Naive thymus-derived CD4-positive, alpha-beta T cell (primary cell): ENCODE measurements around the gene LGR5. TPM values are rescaled to one million over a fixed set of nuclear protein-coding genes. Genes with fewer than 3 reads are reported as not detected.

Experiments
- ATAC-seq: fragments of 150-1000 bp; cut with Tn5 transposase; 2 replicates; pipeline ENCODE4 v1.10.0; 2021; ENCODE audit warnings: mild to moderate bottlenecking, moderate library complexity
- CTCF ChIA-PET: fragments of 350-600 bp; sonication (Branson Sonifier 250); formaldehyde crosslinking; loops from one replicate; lab custom pipeline; 2021; ENCODE audit warnings: antibody characterized with exemption; lab: Charles Lee
- POLR2A ChIA-PET: fragments of 350-600 bp; sonication (Branson Sonifier 250); formaldehyde crosslinking; loops from one replicate; lab custom pipeline; 2021; ENCODE audit warnings: antibody characterized with exemption, inconsistent platforms; lab: Charles Lee
- DNase-seq, 9 donors: peaks; one replicate each; pipeline versions ENCODE4 v3.0.0 to v3.0.0-alpha.2; 2020 to 2022; ENCODE audit warnings: mixed read lengths in 1 of 9
- H3K27ac ChIP-seq: one replicate; pipeline ENCODE4 v1.7.0; 2013; ENCODE audit warnings: mild to moderate bottlenecking, low read depth, low read length, moderate library complexity
- H3K27me3 ChIP-seq, 2 donors: one replicate each; pipeline ENCODE4 v1.7.0; 2013; ENCODE audit warnings: low read length in 2 of 2, mild to moderate bottlenecking in 2 of 2, moderate library complexity in 2 of 2; ENCODE audit not compliant: control insufficient read depth in 2 of 2, insufficient read depth in 2 of 2
- H3K36me3 ChIP-seq, 3 experiments: 1 replicate in 2 of 3; 2 replicates in 1 of 3; pipeline ENCODE4 v1.7.0; 2013; ENCODE audit warnings: low read length in 3 of 3, mild to moderate bottlenecking in 3 of 3, moderate library complexity in 1 of 3; ENCODE audit not compliant: insufficient read depth in 3 of 3, control insufficient read depth in 2 of 3
- H3K4me1 ChIP-seq, 2 donors: one replicate each; pipeline ENCODE4 v1.7.0; 2013; ENCODE audit warnings: low read length in 2 of 2, mild to moderate bottlenecking in 2 of 2, moderate library complexity in 1 of 2; ENCODE audit not compliant: control insufficient read depth in 2 of 2, insufficient read depth in 2 of 2
- H3K4me3 ChIP-seq: 2 replicates; pipeline ENCODE4 v1.7.0; 2013; ENCODE audit warnings: mild to moderate bottlenecking, low read length
- H3K9me3 ChIP-seq, 3 experiments: 1 replicate in 2 of 3; 2 replicates in 1 of 3; pipeline ENCODE4 v1.7.0; 2013; ENCODE audit warnings: low read length in 3 of 3; ENCODE audit not compliant: control insufficient read depth in 2 of 3
- H3K27ac Mint-ChIP-seq, 9 donors: one replicate each; pipeline ENCODE4 v1.8.0; 2020 to 2022; ENCODE audit warnings: mixed read lengths in 9 of 9, mild to moderate bottlenecking in 8 of 9, moderate library complexity in 5 of 9, inconsistent platforms in 2 of 9
- H3K27me3 Mint-ChIP-seq, 5 donors: one replicate each; pipeline ENCODE4 v1.8.0; 2021 to 2022; ENCODE audit warnings: mixed read lengths in 5 of 5, mild to moderate bottlenecking in 1 of 5
- H3K36me3 Mint-ChIP-seq, 5 donors: one replicate each; pipeline ENCODE4 v1.8.0; 2020 to 2022; ENCODE audit warnings: mixed read lengths in 5 of 5, mild to moderate bottlenecking in 3 of 5, inconsistent platforms in 1 of 5
- H3K4me1 Mint-ChIP-seq, 7 donors: one replicate each; pipeline ENCODE4 v1.8.0; 2020 to 2022; ENCODE audit warnings: mixed read lengths in 7 of 7, mild to moderate bottlenecking in 3 of 7, inconsistent platforms in 1 of 7
- H3K4me3 Mint-ChIP-seq, 10 donors: one replicate each; pipeline ENCODE4 v1.8.0; 2020 to 2022; ENCODE audit warnings: mild to moderate bottlenecking in 10 of 10, mixed read lengths in 10 of 10, moderate library complexity in 6 of 10, inconsistent platforms in 2 of 10
- H3K9me3 Mint-ChIP-seq, 11 donors: one replicate each; pipeline ENCODE4 v1.8.0; 2020 to 2022; ENCODE audit warnings: mixed read lengths in 11 of 11, mild to moderate bottlenecking in 4 of 11, inconsistent platforms in 1 of 11, moderate library complexity in 1 of 11
- intact Hi-C, 2 donors: fragments of 100-400 bp; cut with micrococcal nuclease; formaldehyde crosslinking; loops; one replicate each; pipeline ENCODE4 v1.15.1; 2023
- polyA plus RNA-seq, 2 donors: library from polyadenylated mRNA; unstranded; fragments of 300-500 nt; fragmentation: Illumina TruSeq; gene quantifications; one replicate each; pipeline ENCODE4 v1.2.3, GENCODE V29; 2021
- total RNA-seq, 6 experiments: library from RNA in 5 of 6; stranded (reverse) in 5 of 6; gene quantifications; 1 replicate in 5 of 6; 2 replicates in 1 of 6; pipeline ENCODE4 v1.2.3 and lab custom pipeline; 2021 to 2026

The LGR5 gene
- total and polyA plus RNA-seq, 7 experiments from 2014 or later: not detected

DNA sequence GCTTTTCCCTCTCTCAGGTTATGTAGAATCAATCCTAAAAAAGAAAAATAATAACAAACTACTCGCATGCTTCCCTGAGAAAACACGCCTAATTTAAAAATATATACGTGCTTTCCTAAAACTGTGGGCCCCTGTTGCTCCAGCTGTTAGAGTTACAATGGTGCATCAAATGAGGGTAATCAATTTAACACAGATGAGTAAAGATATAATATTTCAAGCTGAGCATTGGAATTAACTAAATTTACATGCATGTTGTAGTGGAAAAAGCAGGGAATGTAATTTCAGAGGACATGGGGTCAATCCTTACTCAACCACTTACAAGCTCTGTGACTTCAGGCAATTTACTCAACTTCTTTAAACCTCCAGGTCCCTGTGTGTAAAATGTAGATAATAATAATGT is 22.4 kb upstream of the LGR5 start:
- H3K4me1 ChIP-seq: no peaks in the 10 kb centered on the region
- ChIA-PET CTCF (interaction anchor here (0.8 to 4.3 kb wide), 3 partner anchors 9 to 330 kb away, joined by 4 to 70 read pairs (median 7); no protein-coding TSS in a partner anchor), POLR2A (no interaction called here)

GRCh38 chr12:71420775-71421406 is 18.7 kb upstream of the LGR5 start:
- H3K4me3 Mint-ChIP-seq: no peak overlapping the region
- Histone ChIP-seq H3K36me3 (no peaks in the 10 kb centered on the region), H3K27ac (no peak overlapping the region), H3K9me3 (no peaks in the 10 kb centered on the region), H3K4me1 (no peaks in the 10 kb centered on the region), H3K27me3 (peaks cover 0 to 4% of the 10 kb centered on the region in 2 donors), H3K4me3 (no peak overlapping the region)
- no peaks in the 10 kb centered on the region for H3K4me1 Mint-ChIP-seq
- H3K27me3 Mint-ChIP-seq: peaks cover 2 to 34% (median 13%) of the 10 kb centered on the region in 5 donors
- no peak overlapping the region for H3K27ac Mint-ChIP-seq
- ChIA-PET POLR2A (no interaction called here), CTCF (no interaction called here)
- no peak for DNase-seq
- H3K36me3 Mint-ChIP-seq: no peaks in the 10 kb centered on the region
- no peak for ATAC-seq
- intact Hi-C loops: no loop called here
- no peaks in the 10 kb centered on the region for H3K9me3 Mint-ChIP-seq

More for the DNA sequence above, 22.4 kb upstream of the LGR5 start:
- H3K4me1 Mint-ChIP-seq: no peaks in the 10 kb centered on the region
- intact Hi-C loops: loop anchor here (5.0 to 10.0 kb wide), 2 partner anchors 430 to 682 kb away; no protein-coding TSS in a partner anchor
- no peak overlapping the region for H3K4me3 ChIP-seq
- peaks cover 0 to 8% (median 0%) of the 10 kb centered on the region in 11 donors for H3K9me3 Mint-ChIP-seq
- no peak for ATAC-seq
- no peaks in the 10 kb centered on the region for H3K36me3 ChIP-seq
- no peaks in the 10 kb centered on the region for H3K36me3 Mint-ChIP-seq
- no peak overlapping the region for H3K27ac Mint-ChIP-seq
- H3K9me3 ChIP-seq: no peaks in the 10 kb centered on the region
- H3K4me3 Mint-ChIP-seq: no peak overlapping the region
- H3K27me3 Mint-ChIP-seq: peaks cover 0 to 18% (median 7%) of the 10 kb centered on the region in 5 donors
- no peak for DNase-seq
- no peaks in the 10 kb centered on the region for H3K27me3 ChIP-seq
- no peak overlapping the region for H3K27ac ChIP-seq

DNA sequence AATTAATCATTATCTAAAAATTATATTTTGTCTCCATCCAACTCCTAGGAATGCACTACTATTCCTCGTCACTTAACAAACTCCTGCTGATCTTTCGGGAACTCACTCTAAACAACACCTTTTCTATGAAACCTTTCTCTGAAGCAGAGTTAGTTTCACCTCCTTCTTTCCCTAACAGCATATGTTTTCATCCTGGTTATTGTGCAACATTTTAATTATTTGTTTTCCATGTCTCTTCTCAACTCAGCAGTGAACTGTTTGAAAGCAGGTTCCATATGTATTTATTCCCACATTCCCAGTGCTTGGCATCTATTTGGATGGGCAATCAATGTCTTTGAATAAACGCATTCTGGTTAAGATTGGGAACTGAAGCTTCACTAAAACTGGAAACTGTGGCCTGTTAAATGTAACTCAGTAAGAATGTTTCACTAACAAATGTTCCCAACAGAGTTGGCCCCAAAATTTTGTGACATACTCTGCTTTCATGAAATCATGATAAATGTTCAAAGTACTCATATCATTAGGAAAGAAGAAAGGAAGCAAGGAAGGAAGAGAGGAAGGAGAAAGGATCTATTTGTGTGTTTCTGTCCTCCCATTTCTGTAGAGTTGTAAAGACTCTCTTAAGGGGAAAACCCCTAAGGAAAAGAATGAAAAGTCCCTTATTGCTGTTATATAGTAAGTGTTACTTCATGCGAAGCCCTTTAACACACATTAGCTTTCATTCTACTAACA is 13.9 kb upstream of the LGR5 start:
- peaks cover 14 to 48% (median 29%) of the 10 kb centered on the region in 5 donors for H3K27me3 Mint-ChIP-seq
- no peak overlapping the region for H3K27ac ChIP-seq
- no peaks in the 10 kb centered on the region for H3K4me1 Mint-ChIP-seq
- ChIA-PET CTCF (interaction anchor here (1.0 to 1.8 kb wide), 2 partner anchors 9 to 10 kb away, joined by 3 to 4 read pairs; no protein-coding TSS in a partner anchor), POLR2A (no interaction called here)
- H3K27ac Mint-ChIP-seq: no peak overlapping the region
- H3K36me3 Mint-ChIP-seq: peaks cover 0 to 3% (median 0%) of the 10 kb centered on the region in 5 donors
- H3K27me3 ChIP-seq: peaks cover 0 to 4% of the 10 kb centered on the region in 2 donors
- no peaks in the 10 kb centered on the region for H3K9me3 ChIP-seq
- H3K36me3 ChIP-seq: no peaks in the 10 kb centered on the region
- no peaks in the 10 kb centered on the region for H3K4me1 ChIP-seq
- H3K4me3 Mint-ChIP-seq: no peak overlapping the region
- no peak for DNase-seq
- no peak for ATAC-seq
- no peak overlapping the region for H3K4me3 ChIP-seq
- intact Hi-C loops: no loop called here
- no peaks in the 10 kb centered on the region for H3K9me3 Mint-ChIP-seq

DNA sequence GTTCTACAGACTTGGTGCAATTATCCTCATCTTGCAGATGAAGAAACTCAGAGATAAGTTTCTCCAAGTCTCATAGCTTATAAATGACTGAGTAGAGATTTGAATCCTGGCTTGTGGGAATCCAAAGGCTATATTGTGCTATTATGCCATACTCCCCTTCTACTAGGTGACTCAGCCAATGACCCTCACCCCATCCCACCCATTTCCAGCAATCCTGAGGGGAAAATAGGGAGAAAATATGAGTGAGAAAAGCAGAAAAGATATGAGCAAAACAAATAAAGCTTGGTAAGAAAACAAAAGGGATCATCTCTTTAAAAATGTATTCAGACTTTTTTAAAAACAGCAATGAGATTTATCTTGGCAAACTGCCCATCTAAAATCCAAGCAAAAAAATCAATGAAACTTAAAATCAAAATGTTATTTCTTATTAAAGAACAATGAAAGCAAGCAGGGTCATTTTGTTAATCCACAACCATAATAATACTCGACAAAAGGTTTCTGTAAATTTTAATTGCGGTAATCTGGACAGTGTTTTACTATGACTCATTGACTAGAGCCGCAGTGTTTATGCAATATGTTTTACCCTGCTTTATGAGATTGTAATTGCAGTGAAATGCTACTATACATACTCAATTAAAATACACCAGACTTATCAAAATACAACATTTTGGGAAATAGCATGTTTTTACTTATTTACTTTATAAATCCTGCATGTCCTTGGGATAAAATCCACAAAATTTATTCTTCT is 13.1 kb upstream of the LGR5 start:
- Histone ChIP-seq H3K9me3 (no peaks in the 10 kb centered on the region), H3K4me3 (no peak overlapping the region), H3K36me3 (no peaks in the 10 kb centered on the region), H3K4me1 (no peaks in the 10 kb centered on the region), H3K27ac (no peak overlapping the region), H3K27me3 (peaks cover 0 to 4% of the 10 kb centered on the region in 2 donors)
- Mint-ChIP-seq H3K9me3 (no peaks in the 10 kb centered on the region), H3K27ac (no peak overlapping the region), H3K4me3 (no peak overlapping the region), H3K36me3 (peaks cover 0 to 3% (median 0%) of the 10 kb centered on the region in 5 donors), H3K27me3 (peaks cover 14 to 48% (median 29%) of the 10 kb centered on the region in 5 donors), H3K4me1 (no peaks in the 10 kb centered on the region)
- no peak for DNase-seq
- POLR2A ChIA-PET: no interaction called here
- no peak for ATAC-seq
- CTCF ChIA-PET: interaction anchor here (1.0 to 1.8 kb wide), 2 partner anchors 9 to 11 kb away, joined by 3 to 4 read pairs; no protein-coding TSS in a partner anchor
- intact Hi-C loops: no loop called here

GRCh38 chr12:71430756-71431155 is 8.8 kb upstream of the LGR5 start:
- peaks cover 0 to 25% (median 10%) of the 10 kb centered on the region in 11 donors for H3K9me3 Mint-ChIP-seq
- no peak overlapping the region for H3K27ac Mint-ChIP-seq
- peaks cover 0 to 9% (median 5%) of the 10 kb centered on the region in 5 donors for H3K36me3 Mint-ChIP-seq
- no peaks in the 10 kb centered on the region for H3K36me3 ChIP-seq
- ChIA-PET POLR2A (no interaction called here), CTCF (no interaction called here)
- DNase-seq: no peak
- ATAC-seq: no peak
- intact Hi-C loops: no loop called here
- H3K27ac ChIP-seq: no peak overlapping the region
- no peaks in the 10 kb centered on the region for H3K4me1 ChIP-seq
- peaks cover 2 to 3% of the 10 kb centered on the region in 2 donors for H3K27me3 ChIP-seq
- H3K4me3 Mint-ChIP-seq: no peak overlapping the region
- peaks cover 28 to 61% (median 51%) of the 10 kb centered on the region in 5 donors for H3K27me3 Mint-ChIP-seq
- H3K4me3 ChIP-seq: no peak overlapping the region
- no peaks in the 10 kb centered on the region for H3K4me1 Mint-ChIP-seq
- no peaks in the 10 kb centered on the region for H3K9me3 ChIP-seq

- peaks cover 3 to 15% (median 5%) of the 10 kb centered on the region in 5 donors for H3K36me3 Mint-ChIP-seq
- H3K27me3 Mint-ChIP-seq: peaks cover 32 to 62% (median 56%) of the 10 kb centered on the region in 5 donors
- DNase-seq: no peak
- intact Hi-C loops: no loop called here
- H3K36me3 ChIP-seq: no peaks in the 10 kb centered on the region
- no peak for ATAC-seq
- no peaks in the 10 kb centered on the region for H3K4me1 Mint-ChIP-seq
- H3K27me3 ChIP-seq: peaks cover 0 to 3% of the 10 kb centered on the region in 2 donors
- POLR2A ChIA-PET: no interaction called here
- no peak overlapping the region for H3K4me3 ChIP-seq
- CTCF ChIA-PET: no interaction called here
- H3K4me3 Mint-ChIP-seq: no peak overlapping the region
- peaks cover 0 to 9% (median 0%) of the 10 kb centered on the region in 3 experiments for H3K9me3 ChIP-seq
- H3K27ac Mint-ChIP-seq: no peak overlapping the region
- no peaks in the 10 kb centered on the region for H3K4me1 ChIP-seq
- H3K9me3 Mint-ChIP-seq: peaks cover 4 to 37% (median 20%) of the 10 kb centered on the region in 11 donors
- no peak overlapping the region for H3K27ac ChIP-seq
Measured at GRCh38 chr12:71431991-71432390, 7.6 kb upstream of the LGR5 start.
